Hypothalamus (tissue), 51 donors: ENCODE results near the gene HOXC12.

Experiments used
- DNase-seq, 51 donors: peaks; one replicate each; lab custom pipeline; 2025; lab: John Stamatoyannopoulos, UW

HOXC12 gene

GRCh38 chr12:53971129-53971528, 16.4 kb downstream of the HOXC12 start:
- DNase-seq: no peak

GRCh38 chr12:53971686-53972085, 17.0 kb downstream of the HOXC12 start:
- no peak for DNase-seq

DNA sequence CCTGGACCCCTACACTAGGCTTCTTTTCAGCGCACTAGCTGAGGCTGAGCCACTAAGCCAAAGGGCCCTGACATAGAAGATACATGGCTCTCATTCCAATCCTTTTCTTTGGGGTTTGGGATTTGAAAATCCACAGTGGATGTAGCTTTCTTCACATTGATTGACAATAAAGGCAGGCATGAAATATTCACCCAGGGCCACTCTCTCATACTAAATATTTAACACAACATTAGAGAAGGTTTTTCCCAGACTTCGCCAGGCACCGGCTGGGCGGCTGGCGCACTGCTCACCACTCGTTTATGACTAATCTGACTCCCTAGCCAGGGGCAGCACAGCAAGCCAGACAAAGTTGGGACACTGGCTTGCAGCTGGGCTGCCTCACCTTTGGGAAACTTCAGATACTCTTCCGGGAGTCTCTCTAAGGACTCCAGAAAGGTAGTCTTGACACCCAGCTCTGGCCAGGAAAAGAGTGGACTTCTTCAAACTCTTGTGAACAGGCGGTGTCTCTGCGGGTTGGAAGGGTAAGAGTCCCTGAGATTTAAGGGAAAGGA, 17.5 kb downstream of the HOXC12 start:
- DNase-seq: no peak

- DNase-seq: no peak
These were observed 18.1 kb downstream of the HOXC12 start, which contains the start of gene HOXC11 for GRCh38 chr12:53972722-53973235. TSS of gene HOXC11 (plus strand) at chr12:53973126. CDS start at chr12:53973242, 116 bp downstream.

DNA sequence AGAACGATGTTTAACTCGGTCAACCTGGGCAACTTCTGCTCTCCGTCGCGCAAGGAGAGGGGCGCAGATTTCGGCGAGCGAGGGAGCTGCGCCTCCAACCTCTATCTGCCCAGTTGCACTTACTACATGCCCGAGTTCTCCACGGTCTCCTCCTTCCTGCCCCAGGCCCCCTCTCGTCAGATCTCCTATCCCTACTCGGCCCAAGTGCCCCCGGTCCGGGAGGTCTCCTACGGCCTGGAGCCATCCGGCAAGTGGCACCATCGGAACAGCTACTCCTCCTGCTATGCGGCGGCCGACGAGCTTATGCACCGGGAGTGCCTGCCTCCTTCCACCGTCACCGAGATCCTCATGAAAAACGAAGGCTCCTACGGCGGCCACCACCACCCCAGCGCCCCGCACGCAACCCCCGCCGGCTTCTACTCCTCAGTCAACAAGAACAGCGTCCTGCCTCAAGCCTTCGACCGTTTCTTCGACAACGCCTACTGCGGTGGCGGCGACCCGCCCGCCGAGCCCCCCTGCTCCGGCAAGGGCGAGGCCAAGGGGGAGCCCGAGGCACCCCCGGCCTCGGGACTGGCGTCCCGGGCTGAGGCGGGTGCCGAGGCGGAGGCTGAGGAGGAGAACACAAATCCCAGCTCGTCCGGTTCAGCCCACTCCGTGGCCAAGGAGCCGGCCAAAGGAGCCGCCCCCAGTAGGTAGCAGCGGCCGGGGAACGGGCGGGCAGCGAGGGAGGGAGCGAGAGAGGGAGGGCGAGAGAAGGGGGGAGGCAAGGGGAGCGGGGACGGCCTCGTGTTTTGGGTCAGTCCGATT, 18.7 kb downstream of the HOXC12 start:
- DNase-seq: no peak

GRCh38 chr12:53974084-53975063, 19.7 kb downstream of the HOXC12 start, which contains the start of gene HOTAIR:
TSS of gene HOTAIR (minus strand) at chr12:53974954.
- DNase-seq: no peak

DNA sequence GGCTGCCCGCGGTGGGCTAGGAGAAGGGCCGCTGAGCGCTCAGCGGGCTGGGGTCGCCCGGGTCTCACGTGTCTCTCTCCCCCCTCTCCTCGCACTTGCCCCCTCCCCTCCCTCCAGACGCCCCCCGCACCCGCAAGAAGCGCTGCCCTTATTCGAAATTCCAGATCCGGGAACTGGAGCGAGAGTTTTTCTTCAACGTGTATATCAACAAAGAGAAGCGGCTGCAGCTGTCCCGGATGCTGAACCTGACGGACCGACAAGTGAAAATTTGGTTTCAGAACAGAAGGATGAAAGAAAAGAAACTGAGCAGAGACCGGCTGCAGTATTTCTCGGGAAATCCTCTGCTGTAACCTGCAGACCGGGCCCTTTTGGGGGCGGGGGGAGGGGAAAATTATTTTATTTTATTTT, 20.4 kb downstream of the HOXC12 start:
- no peak for DNase-seq

- DNase-seq: no peak
These were observed 20.9 kb downstream of the HOXC12 start for GRCh38 chr12:53975479-53976152.

DNA sequence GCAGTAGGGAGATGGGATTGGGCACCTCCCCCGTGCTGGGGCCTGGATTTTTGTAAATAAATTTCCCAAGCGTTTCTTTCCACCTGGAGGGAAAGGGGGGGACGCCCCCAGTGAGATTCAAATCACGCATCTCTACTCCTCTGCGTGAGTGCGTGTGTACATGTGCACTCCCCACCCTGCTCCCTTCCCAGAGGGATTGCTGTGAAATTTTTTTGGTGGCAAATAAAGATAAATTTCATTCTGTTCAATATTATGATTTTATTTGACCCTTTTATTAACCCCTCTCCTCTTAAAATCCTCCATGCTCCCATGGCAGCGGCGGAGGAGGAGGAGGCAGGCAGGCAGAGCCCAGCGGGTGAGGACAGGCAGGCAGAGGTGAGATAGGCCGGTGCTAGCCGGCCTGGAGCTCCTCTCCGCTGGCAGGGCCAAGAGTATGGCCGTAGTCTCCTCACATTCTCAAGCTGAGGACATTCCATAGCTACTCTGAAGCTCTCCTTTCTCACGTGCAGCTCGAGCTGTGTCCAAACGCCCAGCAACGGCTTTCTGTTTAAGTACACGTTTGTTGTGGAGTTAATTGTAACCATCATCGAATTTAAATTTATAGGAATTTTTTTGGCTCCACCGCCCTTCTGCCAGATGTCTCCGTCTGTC, 21.6 kb downstream of the HOXC12 start:
- DNase-seq: no peak

DNA sequence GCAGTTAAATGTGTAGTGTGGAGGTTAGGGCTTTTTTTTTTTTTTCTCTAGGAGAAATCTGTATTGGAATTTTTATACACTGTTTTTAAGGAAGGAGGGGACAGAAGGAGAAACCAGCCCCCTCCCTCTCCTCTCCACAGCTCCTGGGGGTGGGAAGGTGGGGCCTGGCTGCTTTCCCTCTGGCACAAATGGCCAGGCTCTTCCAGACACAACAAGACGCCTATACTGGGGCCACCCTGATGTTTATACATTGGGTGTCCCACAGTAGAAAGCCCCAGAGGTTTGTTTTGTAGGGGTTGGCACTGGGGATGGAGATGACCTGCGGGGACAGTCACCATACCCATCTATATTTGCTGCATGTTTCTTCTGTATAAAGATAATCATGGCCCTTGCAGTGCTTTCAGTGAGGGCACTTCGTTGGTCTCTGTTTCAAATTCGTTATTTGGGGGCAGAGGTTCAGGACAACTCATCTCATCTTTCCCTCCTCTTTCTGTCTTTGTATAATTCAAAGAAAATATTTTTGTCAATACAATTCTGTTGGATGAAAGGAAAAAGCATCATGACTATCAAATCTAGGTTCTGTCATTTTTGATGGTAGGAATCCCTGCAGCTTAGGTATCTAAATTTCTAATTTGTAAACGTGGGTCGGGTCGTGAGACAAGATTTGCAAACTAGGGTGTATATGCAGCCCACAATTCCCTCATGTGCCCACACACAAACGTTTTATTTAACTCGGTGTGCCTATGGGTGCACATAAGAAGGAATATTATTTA, 22.3 kb downstream of the HOXC12 start:
- DNase-seq: no peak

DNA sequence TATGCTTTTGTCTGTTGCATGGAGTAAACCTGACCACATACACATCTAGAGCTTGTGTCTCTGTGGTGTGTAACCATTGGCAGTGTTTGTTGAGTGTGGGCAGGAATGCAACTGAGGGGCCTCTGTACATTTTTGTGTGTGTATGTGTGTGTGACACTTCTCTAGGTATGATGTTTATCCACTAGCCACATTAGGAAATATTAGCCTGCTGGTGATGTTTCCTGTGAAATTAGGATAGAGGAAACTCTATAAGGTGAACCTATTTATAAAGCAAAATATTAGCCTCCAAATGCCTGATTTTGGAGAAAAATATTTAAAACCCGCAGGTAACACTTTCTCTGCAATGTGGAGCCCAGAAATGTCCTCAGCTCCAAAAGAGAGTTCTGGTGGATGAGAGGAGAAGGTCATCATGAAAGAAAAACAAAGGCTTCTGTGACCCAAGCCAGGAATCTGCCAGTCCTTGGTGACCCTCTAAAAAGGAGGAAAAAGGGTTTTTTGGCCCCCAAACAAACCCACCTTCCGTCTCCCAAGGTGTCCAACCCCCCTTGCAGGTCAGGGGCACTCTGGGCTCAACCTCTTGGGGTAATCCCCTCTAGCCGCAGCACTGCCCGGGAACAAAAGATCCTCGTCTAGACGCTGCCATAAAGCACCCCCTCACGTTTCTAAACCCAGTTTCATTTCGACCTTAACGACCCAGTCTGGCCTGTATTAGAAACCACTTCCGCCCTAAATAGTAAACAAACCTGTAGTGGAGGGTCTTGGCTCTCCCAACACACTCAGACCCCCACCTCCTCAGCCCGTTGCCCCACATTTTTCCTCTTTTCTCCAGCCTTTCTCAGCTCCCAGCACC, 23.1 kb downstream of the HOXC12 start:
- DNase-seq: no peak

DNA sequence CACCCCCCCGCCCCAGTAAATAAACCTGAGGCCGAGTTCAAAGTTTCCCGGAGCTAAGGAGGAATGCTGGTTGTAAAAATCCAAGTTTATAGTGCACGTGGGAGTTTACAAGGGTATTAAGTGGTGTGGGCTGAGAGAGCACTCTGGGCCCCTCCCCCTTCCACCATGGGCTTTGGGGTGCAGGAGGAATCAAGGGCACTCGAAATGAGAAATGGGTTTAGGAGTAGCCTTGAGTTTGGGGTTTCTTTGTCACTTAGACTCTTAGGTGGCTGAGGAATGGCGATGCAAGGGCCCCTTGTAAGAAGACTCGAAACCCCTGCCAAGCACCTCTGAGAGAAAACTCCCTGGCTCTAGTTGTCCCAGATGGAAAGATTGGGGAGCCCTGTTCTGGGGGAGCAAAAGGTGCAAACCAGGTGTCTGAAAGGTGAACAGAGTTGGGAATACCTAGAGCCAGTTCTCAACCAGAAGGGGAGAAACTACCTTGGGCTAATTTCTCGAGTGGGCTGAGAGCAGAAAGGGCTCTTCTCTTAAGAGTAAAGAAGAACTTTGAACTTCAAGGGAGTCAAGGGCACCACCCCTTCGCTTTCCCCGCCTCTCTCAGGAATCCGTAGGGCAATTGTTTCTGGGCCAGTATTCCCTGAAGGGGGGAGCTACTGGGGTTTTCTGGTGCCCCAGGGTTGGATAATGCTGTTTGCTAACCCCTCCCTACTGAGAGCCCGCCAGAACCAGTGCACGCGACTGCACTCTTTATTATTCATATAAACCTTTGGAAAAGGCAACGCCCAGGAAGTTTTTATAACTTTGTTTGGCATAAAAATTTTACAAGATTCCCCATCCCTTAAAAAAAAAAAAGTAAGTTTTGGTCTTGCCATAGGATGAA, 24.0 kb downstream of the HOXC12 start:
- no peak for DNase-seq

DNA sequence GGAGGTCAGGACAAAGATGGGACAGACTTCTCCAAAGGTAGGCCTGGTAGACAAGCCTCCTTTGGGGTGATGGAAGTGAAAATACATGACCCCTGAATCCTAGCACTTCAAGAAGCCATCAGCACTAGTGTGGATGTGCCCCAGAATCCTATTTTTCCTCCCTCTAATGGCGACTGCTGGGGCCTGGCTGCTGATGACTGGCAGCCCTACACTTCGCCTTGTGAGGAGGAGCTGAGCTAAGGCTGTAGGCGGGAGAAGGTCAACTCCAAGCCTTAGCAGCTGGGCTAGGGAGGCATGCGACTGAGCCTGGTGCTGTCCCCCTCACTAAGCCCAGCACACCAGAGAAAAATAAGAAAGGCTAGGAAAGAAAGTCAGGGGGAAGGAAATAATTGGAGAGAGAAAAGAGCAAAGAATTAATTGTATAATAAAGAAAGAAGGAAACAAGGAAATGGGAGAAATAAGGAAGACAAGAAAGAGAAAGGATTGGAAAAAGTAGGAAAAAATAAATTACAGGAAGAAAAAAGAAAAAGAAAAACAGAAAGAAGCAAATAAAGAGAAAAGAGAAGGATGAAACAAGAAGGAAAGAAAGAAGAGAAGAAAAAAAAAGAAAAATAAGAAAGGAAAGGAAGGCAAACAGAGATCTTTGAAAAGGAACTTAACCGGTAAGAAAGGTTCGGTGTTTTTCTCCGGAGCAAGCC, 25.6 kb downstream of the HOXC12 start:
- no peak for DNase-seq

DNA sequence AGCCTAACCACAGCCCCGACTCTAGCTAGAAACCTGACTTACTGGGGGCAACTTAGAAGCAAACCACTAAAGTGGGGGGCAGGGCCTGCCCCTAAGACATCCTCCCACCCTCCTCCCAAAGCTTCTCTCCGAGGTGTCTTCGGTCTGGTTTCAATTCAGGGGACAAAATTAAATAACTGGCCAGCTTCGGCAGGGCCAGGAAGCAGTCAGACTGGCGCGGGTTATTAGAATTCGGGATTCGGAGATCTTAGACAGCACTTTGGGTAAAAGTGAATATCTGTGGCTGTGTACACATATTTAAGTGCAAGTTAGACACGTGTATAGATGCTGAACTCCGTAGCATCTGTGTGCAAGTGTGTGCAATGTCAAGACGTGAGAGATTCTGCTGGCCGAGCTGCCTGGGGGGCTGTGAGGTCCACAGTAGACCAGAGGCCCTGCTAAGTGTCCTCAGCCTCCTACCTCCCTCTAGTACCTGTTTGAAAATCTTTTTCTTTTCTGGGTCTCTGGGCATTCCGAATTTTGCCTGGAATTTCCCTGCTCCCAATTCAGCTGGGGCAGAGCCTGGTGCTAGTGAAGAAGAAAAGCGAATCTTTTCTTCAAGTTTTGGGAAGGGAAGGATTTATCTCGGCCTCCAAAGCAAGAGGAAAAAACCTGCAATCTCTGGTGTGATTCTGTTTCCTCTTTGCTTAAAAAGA, 26.2 kb downstream of the HOXC12 start:
- DNase-seq: no peak

- no peak for DNase-seq
These were observed 27.2 kb downstream of the HOXC12 start for GRCh38 chr12:53981634-53982565.
